ENCODE data around the gene LPCAT2. TPM values are rescaled to one million over a fixed set of nuclear protein-coding genes. Genes with fewer than 3 reads are reported as not detected.

The LPCAT2 gene
- total and polyA plus RNA-seq, 2 experiments from 2014 or later, result 7.8 to 23.8 TPM

DNA sequence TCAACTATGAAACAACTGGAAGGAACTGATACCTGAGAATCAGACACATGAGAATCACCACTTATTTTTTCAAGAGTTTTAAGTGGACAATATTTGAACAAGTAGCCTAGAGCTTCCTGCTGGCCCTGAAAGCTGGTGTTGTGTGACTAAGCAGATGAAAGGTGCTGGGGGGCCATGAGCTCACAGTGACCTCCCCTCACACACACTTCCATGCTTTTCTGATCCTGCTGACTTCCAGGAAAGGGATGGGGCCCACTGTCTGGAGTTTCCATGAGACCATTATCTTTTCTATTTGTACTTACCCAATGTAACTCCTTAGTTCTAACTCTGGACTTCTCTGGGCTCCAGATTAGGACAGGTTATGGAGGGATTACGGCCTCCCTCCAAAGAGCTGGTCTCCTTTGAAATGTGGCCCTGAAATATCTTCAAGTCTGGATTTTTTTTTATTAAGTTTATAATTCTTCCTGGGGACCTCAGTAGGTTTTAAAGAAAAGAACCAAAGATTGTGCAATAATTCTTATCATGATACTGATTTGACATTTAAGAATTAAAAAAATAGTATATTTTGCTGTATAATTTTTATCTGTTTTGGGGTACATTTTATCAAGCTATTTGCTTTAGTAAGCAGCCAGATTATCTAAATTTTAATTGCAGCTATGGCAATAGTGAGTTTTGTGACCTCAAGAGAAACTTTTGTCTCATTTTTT lies 62.5 kb downstream of the LPCAT2 start:
- no peak for TF ChIP-seq ZNF331 (CRISPR knock-in tag; IDR thresholded peaks at IDR 0.05; ENCODE audit: low read depth)
- Histone ChIP-seq H3K27me3 (ENCODE audit: insufficient read depth) (no peaks in the 10 kb centered on the region), H3K4me1 (ENCODE audit: insufficient read depth) (no peaks in the 10 kb centered on the region), H3F3A (replicated peaks; ENCODE audit: low read depth) (no peaks in the 10 kb centered on the region), H3K4me3 (no peak overlapping the region), H3K36me3 (ENCODE audit: insufficient read depth) (no peaks in the 10 kb centered on the region), H3K4me2 (no peak overlapping the region), H3K9me2 (ENCODE audit: insufficient read depth) (no peaks in the 10 kb centered on the region), H3K27ac (ENCODE audit: low read depth) (no peak overlapping the region), H2AFZ (no peak overlapping the region), H3K79me2 (replicated peaks; ENCODE audit: insufficient read depth) (no peaks in the 10 kb centered on the region), H4K20me1 (replicated peaks; ENCODE audit: insufficient read depth) (no peaks in the 10 kb centered on the region)
- H3K27ac Mint-ChIP-seq, result no peak overlapping the region
- no peaks in the 10 kb centered on the region for H3K36me3 Mint-ChIP-seq (ENCODE audit: low read depth)
- ATAC-seq (no peak), DNase-seq (ENCODE audit: low spot score) (no peak)
- no peaks in the 10 kb centered on the region for H3K9me3 Mint-ChIP-seq
- peaks cover 2% of the 10 kb centered on the region; the same call in 1 of the 3 replicates for H3K4me1 Mint-ChIP-seq
- H3K27me3 Mint-ChIP-seq (ENCODE audit: insufficient read depth, low read depth, poor library complexity), result no peaks in the 10 kb centered on the region
- no peak overlapping the region for H3K4me3 Mint-ChIP-seq

DNA sequence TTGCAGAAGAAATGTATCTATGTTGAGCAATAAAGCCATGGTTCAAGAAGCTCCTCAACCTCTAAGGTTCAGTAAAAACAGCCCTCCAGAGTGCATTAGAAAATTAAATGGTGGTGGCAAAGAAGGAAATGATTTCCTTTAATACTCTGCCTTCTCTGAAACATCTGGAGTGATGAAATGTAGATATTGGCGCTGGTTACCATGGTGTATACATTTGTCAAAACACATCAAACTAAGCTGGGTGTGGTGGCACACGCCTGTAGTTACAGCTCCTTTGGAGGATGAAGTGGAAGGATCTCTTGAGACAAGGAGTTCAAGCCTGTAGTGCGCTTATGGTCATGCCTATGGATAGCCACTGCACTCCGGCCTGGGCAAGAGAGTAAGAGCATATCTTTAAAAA lies 63.6 kb downstream of the LPCAT2 start:
- Histone ChIP-seq H3F3A (replicated peaks; ENCODE audit: low read depth) (no peaks in the 10 kb centered on the region), H3K36me3 (ENCODE audit: insufficient read depth) (no peaks in the 10 kb centered on the region), H3K27me3 (ENCODE audit: insufficient read depth) (no peaks in the 10 kb centered on the region), H3K4me2 (no peak overlapping the region), H4K20me1 (replicated peaks; ENCODE audit: insufficient read depth) (no peaks in the 10 kb centered on the region), H2AFZ (no peak overlapping the region), H3K4me3 (no peak overlapping the region), H3K79me2 (replicated peaks; ENCODE audit: insufficient read depth) (no peaks in the 10 kb centered on the region), H3K9me2 (ENCODE audit: insufficient read depth) (no peaks in the 10 kb centered on the region), H3K4me1 (ENCODE audit: insufficient read depth) (no peaks in the 10 kb centered on the region), H3K27ac (ENCODE audit: low read depth) (no peak overlapping the region)
- no peak for ATAC-seq
- H3K27me3 Mint-ChIP-seq (ENCODE audit: insufficient read depth, low read depth, poor library complexity), result no peaks in the 10 kb centered on the region
- no peak overlapping the region for H3K4me3 Mint-ChIP-seq
- peak; percentile 9 for DNase-seq (ENCODE audit: low spot score)
- H3K9me3 Mint-ChIP-seq, result no peaks in the 10 kb centered on the region
- no peaks in the 10 kb centered on the region for H3K36me3 Mint-ChIP-seq (ENCODE audit: low read depth)
- H3K27ac Mint-ChIP-seq, result no peak overlapping the region
- peaks cover 2% of the 10 kb centered on the region; the same call in 1 of the 3 replicates for H3K4me1 Mint-ChIP-seq
- TF ChIP-seq EZH2phosphoT487 (IDR thresholded peaks at IDR 0.05; ENCODE audit: unreplicated experiment) (no peak), ZNF114 (CRISPR knock-in tag; IDR thresholded peaks at IDR 0.05) (no peak), JUNB (IDR thresholded peaks at IDR 0.05; ENCODE audit: unreplicated experiment) (no peak), STAT1 (IDR thresholded peaks at IDR 0.05; ENCODE audit: unreplicated experiment) (no peak), POLR2AphosphoS5 (IDR thresholded peaks at IDR 0.05; ENCODE audit: low read depth) (no peak), NANOG (IDR thresholded peaks at IDR 0.05; ENCODE audit: borderline replicate concordance) (no peak)
- TF ChIP-seq, protein P1, sequence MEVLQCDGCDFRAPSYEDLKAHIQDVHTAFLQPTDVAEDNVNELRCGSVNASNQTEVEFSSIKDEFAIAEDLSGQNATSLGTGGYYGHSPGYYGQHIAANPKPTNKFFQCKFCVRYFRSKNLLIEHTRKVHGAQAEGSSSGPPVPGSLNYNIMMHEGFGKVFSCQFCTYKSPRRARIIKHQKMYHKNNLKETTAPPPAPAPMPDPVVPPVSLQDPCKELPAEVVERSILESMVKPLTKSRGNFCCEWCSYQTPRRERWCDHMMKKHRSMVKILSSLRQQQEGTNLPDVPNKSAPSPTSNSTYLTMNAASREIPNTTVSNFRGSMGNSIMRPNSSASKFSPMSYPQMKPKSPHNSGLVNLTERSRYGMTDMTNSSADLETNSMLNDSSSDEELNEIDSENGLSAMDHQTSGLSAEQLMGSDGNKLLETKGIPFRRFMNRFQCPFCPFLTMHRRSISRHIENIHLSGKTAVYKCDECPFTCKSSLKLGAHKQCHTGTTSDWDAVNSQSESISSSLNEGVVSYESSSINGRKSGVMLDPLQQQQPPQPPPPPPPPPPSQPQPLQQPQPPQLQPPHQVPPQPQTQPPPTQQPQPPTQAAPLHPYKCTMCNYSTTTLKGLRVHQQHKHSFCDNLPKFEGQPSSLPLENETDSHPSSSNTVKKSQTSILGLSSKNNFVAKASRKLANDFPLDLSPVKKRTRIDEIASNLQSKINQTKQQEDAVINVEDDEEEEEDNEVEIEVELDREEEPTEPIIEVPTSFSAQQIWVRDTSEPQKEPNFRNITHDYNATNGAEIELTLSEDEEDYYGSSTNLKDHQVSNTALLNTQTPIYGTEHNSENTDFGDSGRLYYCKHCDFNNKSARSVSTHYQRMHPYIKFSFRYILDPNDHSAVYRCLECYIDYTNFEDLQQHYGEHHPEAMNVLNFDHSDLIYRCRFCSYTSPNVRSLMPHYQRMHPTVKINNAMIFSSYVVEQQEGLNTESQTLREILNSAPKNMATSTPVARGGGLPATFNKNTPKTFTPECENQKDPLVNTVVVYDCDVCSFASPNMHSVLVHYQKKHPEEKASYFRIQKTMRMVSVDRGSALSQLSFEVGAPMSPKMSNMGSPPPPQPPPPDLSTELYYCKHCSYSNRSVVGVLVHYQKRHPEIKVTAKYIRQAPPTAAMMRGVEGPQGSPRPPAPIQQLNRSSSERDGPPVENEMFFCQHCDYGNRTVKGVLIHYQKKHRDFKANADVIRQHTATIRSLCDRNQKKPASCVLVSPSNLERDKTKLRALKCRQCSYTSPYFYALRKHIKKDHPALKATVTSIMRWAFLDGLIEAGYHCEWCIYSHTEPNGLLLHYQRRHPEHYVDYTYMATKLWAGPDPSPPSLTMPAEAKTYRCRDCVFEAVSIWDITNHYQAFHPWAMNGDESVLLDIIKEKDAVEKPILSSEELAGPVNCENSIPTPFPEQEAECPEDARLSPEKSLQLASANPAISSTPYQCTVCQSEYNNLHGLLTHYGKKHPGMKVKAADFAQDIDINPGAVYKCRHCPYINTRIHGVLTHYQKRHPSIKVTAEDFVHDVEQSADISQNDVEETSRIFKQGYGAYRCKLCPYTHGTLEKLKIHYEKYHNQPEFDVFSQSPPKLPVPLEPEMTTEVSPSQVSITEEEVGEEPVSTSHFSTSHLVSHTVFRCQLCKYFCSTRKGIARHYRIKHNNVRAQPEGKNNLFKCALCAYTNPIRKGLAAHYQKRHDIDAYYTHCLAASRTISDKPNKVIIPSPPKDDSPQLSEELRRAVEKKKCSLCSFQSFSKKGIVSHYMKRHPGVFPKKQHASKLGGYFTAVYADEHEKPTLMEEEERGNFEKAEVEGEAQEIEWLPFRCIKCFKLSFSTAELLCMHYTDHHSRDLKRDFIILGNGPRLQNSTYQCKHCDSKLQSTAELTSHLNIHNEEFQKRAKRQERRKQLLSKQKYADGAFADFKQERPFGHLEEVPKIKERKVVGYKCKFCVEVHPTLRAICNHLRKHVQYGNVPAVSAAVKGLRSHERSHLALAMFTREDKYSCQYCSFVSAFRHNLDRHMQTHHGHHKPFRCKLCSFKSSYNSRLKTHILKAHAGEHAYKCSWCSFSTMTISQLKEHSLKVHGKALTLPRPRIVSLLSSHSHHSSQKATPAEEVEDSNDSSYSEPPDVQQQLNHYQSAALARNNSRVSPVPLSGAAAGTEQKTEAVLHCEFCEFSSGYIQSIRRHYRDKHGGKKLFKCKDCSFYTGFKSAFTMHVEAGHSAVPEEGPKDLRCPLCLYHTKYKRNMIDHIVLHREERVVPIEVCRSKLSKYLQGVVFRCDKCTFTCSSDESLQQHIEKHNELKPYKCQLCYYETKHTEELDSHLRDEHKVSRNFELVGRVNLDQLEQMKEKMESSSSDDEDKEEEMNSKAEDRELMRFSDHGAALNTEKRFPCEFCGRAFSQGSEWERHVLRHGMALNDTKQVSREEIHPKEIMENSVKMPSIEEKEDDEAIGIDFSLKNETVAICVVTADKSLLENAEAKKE (CRISPR knock-in tag; IDR thresholded peaks at IDR 0.05), result no peak
- TF ChIP-seq, protein P2, sequence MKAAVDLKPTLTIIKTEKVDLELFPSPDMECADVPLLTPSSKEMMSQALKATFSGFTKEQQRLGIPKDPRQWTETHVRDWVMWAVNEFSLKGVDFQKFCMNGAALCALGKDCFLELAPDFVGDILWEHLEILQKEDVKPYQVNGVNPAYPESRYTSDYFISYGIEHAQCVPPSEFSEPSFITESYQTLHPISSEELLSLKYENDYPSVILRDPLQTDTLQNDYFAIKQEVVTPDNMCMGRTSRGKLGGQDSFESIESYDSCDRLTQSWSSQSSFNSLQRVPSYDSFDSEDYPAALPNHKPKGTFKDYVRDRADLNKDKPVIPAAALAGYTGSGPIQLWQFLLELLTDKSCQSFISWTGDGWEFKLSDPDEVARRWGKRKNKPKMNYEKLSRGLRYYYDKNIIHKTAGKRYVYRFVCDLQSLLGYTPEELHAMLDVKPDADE (IDR thresholded peaks at IDR 0.05), result no peak
- TF ChIP-seq, protein P3, sequence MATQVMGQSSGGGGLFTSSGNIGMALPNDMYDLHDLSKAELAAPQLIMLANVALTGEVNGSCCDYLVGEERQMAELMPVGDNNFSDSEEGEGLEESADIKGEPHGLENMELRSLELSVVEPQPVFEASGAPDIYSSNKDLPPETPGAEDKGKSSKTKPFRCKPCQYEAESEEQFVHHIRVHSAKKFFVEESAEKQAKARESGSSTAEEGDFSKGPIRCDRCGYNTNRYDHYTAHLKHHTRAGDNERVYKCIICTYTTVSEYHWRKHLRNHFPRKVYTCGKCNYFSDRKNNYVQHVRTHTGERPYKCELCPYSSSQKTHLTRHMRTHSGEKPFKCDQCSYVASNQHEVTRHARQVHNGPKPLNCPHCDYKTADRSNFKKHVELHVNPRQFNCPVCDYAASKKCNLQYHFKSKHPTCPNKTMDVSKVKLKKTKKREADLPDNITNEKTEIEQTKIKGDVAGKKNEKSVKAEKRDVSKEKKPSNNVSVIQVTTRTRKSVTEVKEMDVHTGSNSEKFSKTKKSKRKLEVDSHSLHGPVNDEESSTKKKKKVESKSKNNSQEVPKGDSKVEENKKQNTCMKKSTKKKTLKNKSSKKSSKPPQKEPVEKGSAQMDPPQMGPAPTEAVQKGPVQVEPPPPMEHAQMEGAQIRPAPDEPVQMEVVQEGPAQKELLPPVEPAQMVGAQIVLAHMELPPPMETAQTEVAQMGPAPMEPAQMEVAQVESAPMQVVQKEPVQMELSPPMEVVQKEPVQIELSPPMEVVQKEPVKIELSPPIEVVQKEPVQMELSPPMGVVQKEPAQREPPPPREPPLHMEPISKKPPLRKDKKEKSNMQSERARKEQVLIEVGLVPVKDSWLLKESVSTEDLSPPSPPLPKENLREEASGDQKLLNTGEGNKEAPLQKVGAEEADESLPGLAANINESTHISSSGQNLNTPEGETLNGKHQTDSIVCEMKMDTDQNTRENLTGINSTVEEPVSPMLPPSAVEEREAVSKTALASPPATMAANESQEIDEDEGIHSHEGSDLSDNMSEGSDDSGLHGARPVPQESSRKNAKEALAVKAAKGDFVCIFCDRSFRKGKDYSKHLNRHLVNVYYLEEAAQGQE (IDR thresholded peaks at IDR 0.05; ENCODE audit: unreplicated experiment), result no peak
